HepG2 (cell line): ENCODE results near the gene FAM118B. TPM values are rescaled to one million over a fixed set of nuclear protein-coding genes. Genes with fewer than 3 reads are reported as not detected.
A peak's percentile ranks its signal among the peaks of the same experiment; 100 is the strongest.

Experiments used
- DMAP1 ChIP-seq: IDR thresholded peaks from 2 replicates; pipeline ENCODE4 v1.6.1; 2016
- ISX ChIP-seq: sonication (generic); formaldehyde crosslinking; conservative IDR thresholded peaks from 2 replicates; pipeline ENCODE4 v1.5.0; 2020; ENCODE audit warnings: missing genetic modification reagents
- MEIS1 ChIP-seq: sonication (generic); formaldehyde crosslinking; IDR thresholded peaks from 2 replicates; pipeline ENCODE4 v1.9.0; 2021; ENCODE audit warnings: mild to moderate bottlenecking, missing genetic modification reagents, moderate library complexity, borderline replicate concordance
- MYC ChIP-seq: sonication (generic); formaldehyde crosslinking; IDR thresholded peaks from 2 replicates; pipeline ENCODE4 v1.9.0; 2021; ENCODE audit warnings: missing genetic modification reagents, borderline replicate concordance
- NCOR1 ChIP-seq: fragments of 200-600 bp; sonication (generic); IDR thresholded peaks from 2 replicates; pipeline ENCODE4 v1.7.0; 2017; ENCODE audit warnings: antibody characterized with exemption, low read length, borderline replicate concordance
- NFKBIZ ChIP-seq: IDR thresholded peaks from 2 replicates; pipeline ENCODE4 v1.6.1; 2018; ENCODE audit warnings: missing genetic modification reagents, missing compliant biosample characterization
- NR2F2 ChIP-seq: IDR thresholded peaks from 2 replicates; pipeline ENCODE4 v1.6.1; 2012; ENCODE audit warnings: low read depth, inconsistent platforms, borderline replicate concordance
- RORA ChIP-seq: sonication (generic); formaldehyde crosslinking; IDR thresholded peaks from 2 replicates; pipeline ENCODE4 v1.5.0; 2020; ENCODE audit warnings: mild to moderate bottlenecking, missing genetic modification reagents, moderate library complexity
- SNRNP70 ChIP-seq: fragments of 200-400 bp; formaldehyde crosslinking; IDR thresholded peaks from 2 replicates; pipeline ENCODE4 v1.6.1; 2017; ENCODE audit warnings: mild to moderate bottlenecking, low read depth, low read length, moderate library complexity
- STAG1 ChIP-seq: sonication (generic); formaldehyde crosslinking; IDR thresholded peaks from 2 replicates; pipeline ENCODE4 v1.4.0; 2020; ENCODE audit warnings: missing genetic modification reagents
- YY1 ChIP-seq: IDR thresholded peaks from 2 replicates; pipeline ENCODE4 v1.6.1; 2011; ENCODE audit warnings: low read length, low read depth, moderate library complexity, mild to moderate bottlenecking; ENCODE audit not compliant: insufficient read depth, insufficient replicate concordance
- ZBTB7B ChIP-seq: sonication (generic); formaldehyde crosslinking; IDR thresholded peaks from 2 replicates; pipeline ENCODE4 v1.4.0; 2020; ENCODE audit warnings: missing genetic modification reagents
- ZKSCAN1 ChIP-seq: fragments of 150-350 bp; IDR thresholded peaks from 2 replicates; pipeline ENCODE4 v1.6.1; 2014; ENCODE audit warnings: low read length
- ZNF350 ChIP-seq: sonication (generic); formaldehyde crosslinking; IDR thresholded peaks from 2 replicates; pipeline ENCODE4 v1.4.0; 2020; ENCODE audit warnings: mild to moderate bottlenecking, low read depth, missing genetic modification reagents, borderline replicate concordance
- ZNF557 ChIP-seq: sonication (generic); formaldehyde crosslinking; IDR thresholded peaks from 2 replicates; pipeline ENCODE4 v1.4.0; 2020; ENCODE audit warnings: missing genetic modification reagents
- ZNF558 ChIP-seq: sonication (generic); formaldehyde crosslinking; IDR thresholded peaks from 2 replicates; pipeline ENCODE4 v1.9.0; 2022; ENCODE audit warnings: mild to moderate bottlenecking, missing genetic modification reagents, borderline replicate concordance
- ZNF562 ChIP-seq: sonication (generic); formaldehyde crosslinking; IDR thresholded peaks from 2 replicates; pipeline ENCODE4 v1.8.0; 2022; ENCODE audit warnings: missing genetic modification reagents, borderline replicate concordance
- ZNF567 ChIP-seq: sonication (generic); formaldehyde crosslinking; IDR thresholded peaks from 2 replicates; pipeline ENCODE4 v1.8.1; 2023; ENCODE audit warnings: mild to moderate bottlenecking, missing genetic modification reagents, borderline replicate concordance
- ZNF616 ChIP-seq: sonication (generic); formaldehyde crosslinking; IDR thresholded peaks from 2 replicates; pipeline ENCODE4 v1.5.0; 2020; ENCODE audit warnings: low read depth, mild to moderate bottlenecking, missing genetic modification reagents
- ZNF672 ChIP-seq: sonication (generic); formaldehyde crosslinking; IDR thresholded peaks from 2 replicates; pipeline ENCODE4 v1.8.1; 2022; ENCODE audit warnings: missing genetic modification reagents
- ZNF678 ChIP-seq: sonication (generic); formaldehyde crosslinking; IDR thresholded peaks from 2 replicates; pipeline ENCODE4 v1.4.0; 2020; ENCODE audit warnings: mild to moderate bottlenecking, missing genetic modification reagents
- ZNF749 ChIP-seq: sonication (generic); formaldehyde crosslinking; IDR thresholded peaks from 2 replicates; pipeline ENCODE4 v1.8.0; 2022; ENCODE audit warnings: mild to moderate bottlenecking, missing genetic modification reagents, moderate library complexity, borderline replicate concordance
- ZNF766 ChIP-seq: sonication (generic); formaldehyde crosslinking; IDR thresholded peaks from 2 replicates; pipeline ENCODE4 v1.5.0; 2020; ENCODE audit warnings: missing genetic modification reagents, borderline replicate concordance
- ZNF878 ChIP-seq: sonication (generic); formaldehyde crosslinking; IDR thresholded peaks from 2 replicates; pipeline ENCODE4 v1.8.1; 2023; ENCODE audit warnings: mild to moderate bottlenecking, missing genetic modification reagents, moderate library complexity
- polyA plus RNA-seq, 8 experiments: library from polyadenylated mRNA; depleted of rRNA in 3 of 8; stranded (reverse) in 7 of 8; unstranded in 1 of 8; fragments of >200 nt; fragmentation: Illumina TruSeq in 4 of 8; extraction: Trizol in 4 of 8; gene quantifications; 2 replicates each; pipeline versions ENCODE4 v1.2.1 to v1.2.3, GENCODE V29; 2011 to 2016; ENCODE audit warnings: low read depth in 4 of 8, missing spikeins in 1 of 8, mixed read lengths in 1 of 8; ENCODE audit not compliant: insufficient read depth in 1 of 8
- total RNA-seq, 5 experiments: library from RNA; depleted of rRNA; stranded (reverse); fragments of >200 nt; fragmentation: Illumina TruSeq; extraction: Trizol; gene quantifications; 2 replicates each; pipeline ENCODE4 v1.2.3, GENCODE V29; 2016; ENCODE audit warnings: low read depth in 1 of 5
- TF ChIP-seq, protein P1 (sequence below): sonication (generic); formaldehyde crosslinking; IDR thresholded peaks from 2 replicates; pipeline ENCODE4 v1.5.0; 2020; ENCODE audit warnings: missing genetic modification reagents, mild to moderate bottlenecking, borderline replicate concordance
- TF ChIP-seq, protein P2 (sequence below): fragments of 450-650 bp; IDR thresholded peaks from 2 replicates; pipeline ENCODE4 v1.6.1; 2016
- TF ChIP-seq, protein P3 (sequence below), 2 experiments: sonication (generic) in 1 of 2; formaldehyde crosslinking in 1 of 2; IDR thresholded peaks; 2 replicates each; pipeline versions ENCODE4 v1.4.0 to v1.6.1; 2018 to 2020; ENCODE audit warnings: missing genetic modification reagents in 2 of 2, borderline replicate concordance in 1 of 2, low read depth in 1 of 2, mild to moderate bottlenecking in 1 of 2, missing biosample characterization in 1 of 2

Gene FAM118B
- total and polyA plus RNA-seq, 2 of the 13 experiments (the other 11 are each of a cell fraction or from before 2014, with no cell fraction given), result 10.2 to 25.7 TPM

DNA sequence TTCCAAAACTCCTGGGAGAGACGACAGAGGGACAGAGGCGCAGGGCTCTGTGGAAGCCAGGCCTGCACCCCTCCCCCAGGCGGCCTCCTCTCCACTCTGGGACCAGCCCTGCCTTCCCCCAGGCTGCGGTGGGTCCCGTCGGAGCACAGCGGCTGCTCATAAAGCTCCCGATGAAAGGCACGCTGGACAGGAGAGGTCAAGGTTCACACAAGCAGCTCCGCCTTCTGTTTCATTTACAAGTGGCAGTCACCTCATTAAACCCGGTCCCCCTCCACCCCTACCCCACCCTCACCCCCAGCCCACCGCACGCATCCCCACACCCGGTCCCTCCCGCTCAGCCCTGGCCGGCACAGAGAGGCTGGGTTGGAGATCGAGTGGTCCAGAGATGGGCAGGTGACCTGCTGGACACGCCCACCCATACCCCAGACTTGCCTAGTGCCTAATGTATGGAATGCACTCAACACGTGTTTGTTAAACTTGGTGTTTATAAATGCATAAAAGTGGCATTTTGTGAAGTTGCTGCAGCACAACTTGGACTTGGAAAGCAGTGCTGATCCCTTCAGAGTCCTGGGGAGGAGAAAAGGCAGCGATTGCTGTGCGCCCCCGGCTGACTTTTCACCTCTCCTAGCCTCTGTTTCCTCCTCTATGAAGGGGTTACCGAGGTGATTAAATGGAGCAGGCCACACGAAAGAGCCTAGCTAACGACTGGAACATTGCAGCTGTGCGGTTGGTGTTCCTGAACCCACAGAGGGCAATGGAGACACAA, 26.1 kb upstream of the FAM118B start (continued):
- no peak for TF ChIP-seq ZNF350 (CRISPR knock-in tag)
- no peak for TF ChIP-seq NR2F2
- TF ChIP-seq, protein P1, sequence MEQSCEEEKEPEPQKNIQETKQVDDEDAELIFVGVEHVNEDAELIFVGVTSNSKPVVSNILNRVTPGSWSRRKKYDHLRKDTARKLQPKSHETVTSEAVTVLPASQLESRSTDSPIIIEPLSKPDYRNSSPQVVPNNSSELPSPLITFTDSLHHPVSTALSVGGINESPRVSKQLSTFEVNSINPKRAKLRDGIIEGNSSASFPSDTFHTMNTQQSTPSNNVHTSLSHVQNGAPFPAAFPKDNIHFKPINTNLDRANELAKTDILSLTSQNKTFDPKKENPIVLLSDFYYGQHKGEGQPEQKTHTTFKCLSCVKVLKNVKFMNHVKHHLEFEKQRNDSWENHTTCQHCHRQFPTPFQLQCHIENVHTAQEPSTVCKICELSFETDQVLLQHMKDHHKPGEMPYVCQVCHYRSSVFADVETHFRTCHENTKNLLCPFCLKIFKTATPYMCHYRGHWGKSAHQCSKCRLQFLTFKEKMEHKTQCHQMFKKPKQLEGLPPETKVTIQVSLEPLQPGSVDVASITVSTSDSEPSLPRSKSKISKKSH (CRISPR knock-in tag), result no peak
- no peak for TF ChIP-seq ZNF567 (CRISPR knock-in tag)
- TF ChIP-seq, protein P2, sequence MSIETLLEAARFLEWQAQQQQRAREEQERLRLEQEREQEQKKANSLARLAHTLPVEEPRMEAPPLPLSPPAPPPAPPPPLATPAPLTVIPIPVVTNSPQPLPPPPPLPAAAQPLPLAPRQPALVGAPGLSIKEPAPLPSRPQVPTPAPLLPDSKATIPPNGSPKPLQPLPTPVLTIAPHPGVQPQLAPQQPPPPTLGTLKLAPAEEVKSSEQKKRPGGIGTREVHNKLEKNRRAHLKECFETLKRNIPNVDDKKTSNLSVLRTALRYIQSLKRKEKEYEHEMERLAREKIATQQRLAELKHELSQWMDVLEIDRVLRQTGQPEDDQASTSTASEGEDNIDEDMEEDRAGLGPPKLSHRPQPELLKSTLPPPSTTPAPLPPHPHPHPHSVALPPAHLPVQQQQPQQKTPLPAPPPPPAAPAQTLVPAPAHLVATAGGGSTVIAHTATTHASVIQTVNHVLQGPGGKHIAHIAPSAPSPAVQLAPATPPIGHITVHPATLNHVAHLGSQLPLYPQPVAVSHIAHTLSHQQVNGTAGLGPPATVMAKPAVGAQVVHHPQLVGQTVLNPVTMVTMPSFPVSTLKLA, result no peak
- no peak for TF ChIP-seq STAG1
- TF ChIP-seq ZNF766 (CRISPR knock-in tag), result no peak
- TF ChIP-seq ZNF672 (CRISPR knock-in tag), result no peak
- no peak for TF ChIP-seq ZNF749
- no peak for TF ChIP-seq ZNF558 (CRISPR knock-in tag)
- no peak for TF ChIP-seq RORA (CRISPR knock-in tag)
- no peak for TF ChIP-seq ZNF678
- TF ChIP-seq ZNF878 (CRISPR knock-in tag), result no peak
- TF ChIP-seq NFKBIZ (CRISPR knock-in tag), result no peak
- no peak for TF ChIP-seq ZBTB7B (CRISPR knock-in tag)
- no peak for TF ChIP-seq ZNF562 (CRISPR knock-in tag)
- no peak for TF ChIP-seq MEIS1 (CRISPR knock-in tag)
- TF ChIP-seq YY1, result no peak
- no peak for TF ChIP-seq ZNF616
- TF ChIP-seq NCOR1, result peak; percentile 36; the same call in 1 of the 2 replicates
- TF ChIP-seq, protein P3, sequence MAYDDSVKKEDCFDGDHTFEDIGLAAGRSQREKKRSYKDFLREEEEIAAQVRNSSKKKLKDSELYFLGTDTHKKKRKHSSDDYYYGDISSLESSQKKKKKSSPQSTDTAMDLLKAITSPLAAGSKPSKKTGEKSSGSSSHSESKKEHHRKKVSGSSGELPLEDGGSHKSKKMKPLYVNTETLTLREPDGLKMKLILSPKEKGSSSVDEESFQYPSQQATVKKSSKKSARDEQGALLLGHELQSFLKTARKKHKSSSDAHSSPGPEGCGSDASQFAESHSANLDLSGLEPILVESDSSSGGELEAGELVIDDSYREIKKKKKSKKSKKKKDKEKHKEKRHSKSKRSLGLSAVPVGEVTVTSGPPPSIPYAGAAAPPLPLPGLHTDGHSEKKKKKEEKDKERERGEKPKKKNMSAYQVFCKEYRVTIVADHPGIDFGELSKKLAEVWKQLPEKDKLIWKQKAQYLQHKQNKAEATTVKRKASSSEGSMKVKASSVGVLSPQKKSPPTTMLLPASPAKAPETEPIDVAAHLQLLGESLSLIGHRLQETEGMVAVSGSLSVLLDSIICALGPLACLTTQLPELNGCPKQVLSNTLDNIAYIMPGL (CRISPR knock-in tag; IDR thresholded peaks at IDR 0.05; ENCODE audit: borderline replicate concordance in 1 of 2, low read depth in 1 of 2), result 0 out of 4 replicates have a peak, but pooled peaks of 1 of the 2 experiments have one; percentile 5
- TF ChIP-seq ZKSCAN1, result no peak
- TF ChIP-seq SNRNP70, result no peak
- no peak for TF ChIP-seq ZNF557 (CRISPR knock-in tag)
- 0 out of 2 replicates have a peak, but pooled peaks have one; percentile 23 for TF ChIP-seq MYC
- no peak for TF ChIP-seq DMAP1
- TF ChIP-seq ISX (CRISPR knock-in tag), result no peak
